Left renal cortex interstitium (tissue), 4 donors: ENCODE data around the gene ALPK3. TPM values are rescaled to one million over a fixed set of nuclear protein-coding genes. Genes with fewer than 3 reads are reported as not detected.

Experiments
- DNase-seq, 4 donors: peaks; one replicate each; pipeline ENCODE4 v3.0.0-alpha.2; 2013; ENCODE audit warnings: low read depth in 4 of 4, low spot score in 2 of 4, missing footprints in 1 of 4
- polyA plus RNA-seq, 4 donors: library from polyadenylated mRNA; unstranded; fragments of 120-200 nt; gene quantifications; one replicate each; pipeline ENCODE4 v1.2.1, GENCODE V29; 2013; ENCODE audit not compliant: insufficient read length in 4 of 4

ALPK3 gene, protein sequence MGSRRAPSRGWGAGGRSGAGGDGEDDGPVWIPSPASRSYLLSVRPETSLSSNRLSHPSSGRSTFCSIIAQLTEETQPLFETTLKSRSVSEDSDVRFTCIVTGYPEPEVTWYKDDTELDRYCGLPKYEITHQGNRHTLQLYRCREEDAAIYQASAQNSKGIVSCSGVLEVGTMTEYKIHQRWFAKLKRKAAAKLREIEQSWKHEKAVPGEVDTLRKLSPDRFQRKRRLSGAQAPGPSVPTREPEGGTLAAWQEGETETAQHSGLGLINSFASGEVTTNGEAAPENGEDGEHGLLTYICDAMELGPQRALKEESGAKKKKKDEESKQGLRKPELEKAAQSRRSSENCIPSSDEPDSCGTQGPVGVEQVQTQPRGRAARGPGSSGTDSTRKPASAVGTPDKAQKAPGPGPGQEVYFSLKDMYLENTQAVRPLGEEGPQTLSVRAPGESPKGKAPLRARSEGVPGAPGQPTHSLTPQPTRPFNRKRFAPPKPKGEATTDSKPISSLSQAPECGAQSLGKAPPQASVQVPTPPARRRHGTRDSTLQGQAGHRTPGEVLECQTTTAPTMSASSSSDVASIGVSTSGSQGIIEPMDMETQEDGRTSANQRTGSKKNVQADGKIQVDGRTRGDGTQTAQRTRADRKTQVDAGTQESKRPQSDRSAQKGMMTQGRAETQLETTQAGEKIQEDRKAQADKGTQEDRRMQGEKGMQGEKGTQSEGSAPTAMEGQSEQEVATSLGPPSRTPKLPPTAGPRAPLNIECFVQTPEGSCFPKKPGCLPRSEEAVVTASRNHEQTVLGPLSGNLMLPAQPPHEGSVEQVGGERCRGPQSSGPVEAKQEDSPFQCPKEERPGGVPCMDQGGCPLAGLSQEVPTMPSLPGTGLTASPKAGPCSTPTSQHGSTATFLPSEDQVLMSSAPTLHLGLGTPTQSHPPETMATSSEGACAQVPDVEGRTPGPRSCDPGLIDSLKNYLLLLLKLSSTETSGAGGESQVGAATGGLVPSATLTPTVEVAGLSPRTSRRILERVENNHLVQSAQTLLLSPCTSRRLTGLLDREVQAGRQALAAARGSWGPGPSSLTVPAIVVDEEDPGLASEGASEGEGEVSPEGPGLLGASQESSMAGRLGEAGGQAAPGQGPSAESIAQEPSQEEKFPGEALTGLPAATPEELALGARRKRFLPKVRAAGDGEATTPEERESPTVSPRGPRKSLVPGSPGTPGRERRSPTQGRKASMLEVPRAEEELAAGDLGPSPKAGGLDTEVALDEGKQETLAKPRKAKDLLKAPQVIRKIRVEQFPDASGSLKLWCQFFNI (N-terminal part only)
- 10 to 100 TPM; 13.3 to 21.0 (median 18.1) TPM for polyA plus RNA-seq

DNA sequence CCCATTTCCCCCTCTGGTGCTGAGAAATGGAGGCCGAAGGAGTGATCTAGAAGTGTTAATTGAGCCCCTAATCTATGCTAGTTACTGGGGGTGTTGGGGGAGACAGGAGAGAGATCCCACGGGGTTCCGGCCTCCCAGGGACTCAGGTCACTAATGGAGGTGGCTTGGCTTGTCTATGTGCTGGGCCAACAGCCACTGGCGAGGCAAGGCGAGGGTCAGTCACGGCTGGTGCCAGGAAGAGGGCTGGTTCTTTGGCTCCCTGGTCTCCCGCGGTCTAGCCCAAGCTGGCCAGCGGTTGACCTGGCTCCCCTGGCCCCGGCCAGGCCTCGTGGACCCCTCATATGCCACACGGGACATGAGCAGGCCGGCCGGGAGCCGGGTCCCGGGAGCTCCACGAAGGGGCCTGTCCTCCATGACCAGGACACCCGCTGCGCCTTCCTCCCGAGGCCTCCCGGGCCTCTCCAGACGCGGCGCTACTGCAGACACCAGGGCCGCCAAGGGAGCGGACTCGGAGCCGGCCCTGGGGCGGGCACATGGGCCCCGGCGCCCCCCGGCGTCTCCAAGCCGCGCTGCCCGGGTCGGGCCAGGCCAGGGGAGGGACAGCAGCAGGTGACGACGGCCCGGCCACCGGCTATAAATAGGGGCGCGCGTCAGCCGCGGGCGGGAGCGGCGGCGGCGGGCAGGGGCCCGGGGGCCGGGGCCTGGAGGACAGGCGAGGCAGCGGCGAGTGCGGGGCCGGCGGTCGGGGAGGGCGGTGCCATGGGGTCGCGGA is at the start of gene ALPK3:
Gene ALPK3 (plus strand): TSS at position 663 of the 772 bp plus-strand sequence. CDS start 97 bp downstream, at position 760.
- no peak for DNase-seq

DNA sequence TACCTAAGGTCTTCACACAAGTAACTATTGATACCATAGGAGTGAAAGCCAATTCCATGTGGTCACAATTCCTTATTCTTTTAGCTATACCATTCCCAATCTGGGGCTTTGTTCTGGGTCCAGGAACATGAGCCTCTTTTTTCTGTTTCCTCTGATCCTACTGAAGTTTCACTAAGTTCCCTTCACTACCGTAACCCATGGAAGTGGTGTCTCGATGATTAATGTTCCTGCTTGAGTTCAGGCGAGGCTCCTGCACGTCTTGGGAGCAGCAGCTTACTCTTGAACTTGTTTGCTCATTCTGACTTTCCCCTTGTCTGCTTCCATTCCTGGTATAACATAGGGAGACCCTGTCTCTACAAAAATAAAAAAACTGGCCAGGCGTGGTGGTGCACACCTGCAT is 45.1 kb upstream of the ALPK3 start:
- no peak for DNase-seq

DNA sequence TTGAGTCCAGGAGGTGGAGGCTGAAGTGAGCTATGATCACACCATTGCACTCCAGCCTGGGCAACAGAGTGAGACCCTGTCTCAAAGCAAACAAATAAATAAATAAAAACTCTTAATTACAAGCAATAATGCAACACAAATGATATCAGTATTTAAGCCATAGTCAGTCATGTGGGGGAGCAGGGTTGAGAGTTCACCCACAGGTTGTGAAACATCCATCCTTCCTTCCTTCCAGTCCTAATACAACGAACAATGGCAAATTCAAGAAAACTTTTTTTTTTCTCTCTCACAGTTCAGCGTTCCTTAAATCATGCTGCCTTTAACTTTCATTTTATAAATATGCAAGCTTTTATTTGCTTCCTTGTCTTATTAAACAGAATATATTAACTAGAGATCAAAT is 44.7 kb upstream of the ALPK3 start:
- DNase-seq, result no peak

DNA sequence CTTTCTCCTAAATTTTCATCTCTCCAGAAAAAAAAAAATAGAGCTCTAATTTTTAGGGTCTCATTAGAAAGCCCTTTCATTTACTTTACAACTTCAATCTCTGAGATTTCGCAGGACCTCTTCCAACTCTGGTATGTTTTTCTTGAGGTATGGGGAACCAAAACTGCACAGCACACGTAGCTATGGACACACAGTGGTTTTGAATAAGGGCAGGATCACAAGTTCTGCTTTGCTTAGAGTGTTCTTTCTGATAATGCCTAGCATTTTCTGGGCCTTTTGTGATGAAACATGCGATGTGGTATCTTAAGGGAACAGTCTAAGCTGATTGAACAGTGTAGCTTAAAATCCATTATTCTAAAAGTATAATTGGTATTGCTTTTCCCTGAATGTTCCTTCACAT is 43.4 kb upstream of the ALPK3 start:
- DNase-seq, result no peak

DNA sequence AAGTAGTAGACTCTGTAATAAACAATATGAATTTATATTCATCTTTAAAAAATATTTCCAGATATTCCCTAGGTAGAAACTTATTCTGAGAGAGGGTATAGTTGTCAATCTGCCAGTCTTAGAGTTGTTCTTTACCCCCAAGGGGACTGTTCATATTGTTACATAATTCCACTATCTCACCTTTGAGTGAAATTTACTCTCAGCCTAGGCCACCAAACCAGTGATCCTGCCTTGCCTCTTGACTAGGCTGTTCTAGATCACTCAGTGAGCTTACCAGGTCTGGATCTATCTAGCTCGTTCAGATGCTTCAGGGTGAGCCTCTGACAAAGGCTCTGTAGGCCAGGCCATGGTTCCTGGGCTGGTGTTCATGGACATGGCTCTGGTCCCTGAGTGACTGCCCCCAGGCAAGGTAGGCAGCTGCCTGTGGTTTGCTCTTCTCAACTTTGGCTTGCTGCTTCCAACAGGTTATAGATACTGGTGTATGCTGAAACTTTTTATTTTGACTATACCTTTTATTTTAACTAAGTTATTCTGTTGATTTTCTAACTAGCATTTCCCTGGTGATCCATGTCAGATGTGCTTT is 41.2 kb upstream of the ALPK3 start:
- no peak for DNase-seq

DNA sequence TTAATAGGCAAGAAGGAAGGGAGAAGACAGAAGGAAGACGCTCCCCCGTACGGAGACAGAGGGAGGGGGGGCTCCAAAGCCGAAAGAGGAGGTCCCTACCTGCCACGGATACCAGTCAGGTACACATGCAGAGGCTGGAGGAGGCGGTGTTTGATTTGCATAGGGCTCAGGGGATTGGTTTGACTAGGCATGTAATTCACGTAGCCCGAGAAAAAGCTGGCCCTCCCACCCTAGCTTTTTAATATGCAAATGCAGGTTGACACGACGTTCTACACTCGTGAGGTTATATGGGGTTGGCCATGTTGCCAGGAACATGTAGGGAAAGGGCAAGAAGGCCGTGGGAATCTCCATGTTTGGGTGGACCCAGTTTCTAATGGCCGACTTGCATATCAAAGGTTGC is 39.0 kb upstream of the ALPK3 start:
- no peak for DNase-seq

DNA sequence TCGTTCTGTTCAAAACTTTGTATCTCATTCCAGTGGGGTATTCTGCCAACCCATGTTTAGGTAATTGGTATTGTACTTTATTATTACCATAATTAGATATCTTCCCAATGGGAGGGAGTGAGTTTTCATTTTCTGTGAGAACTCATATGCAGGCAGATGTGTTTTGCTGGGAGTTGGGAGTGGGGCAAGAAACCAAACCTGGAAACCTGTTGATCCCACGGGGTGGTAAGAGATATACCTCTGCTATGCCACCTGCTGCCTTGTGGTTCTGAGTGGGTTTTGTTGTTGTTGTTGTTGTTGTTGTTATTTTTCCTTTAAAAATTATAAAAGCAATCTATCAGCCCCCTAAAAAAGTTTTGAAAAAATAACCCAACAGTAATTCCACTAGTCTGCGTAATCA is 36.7 kb upstream of the ALPK3 start:
- DNase-seq, result no peak

DNA sequence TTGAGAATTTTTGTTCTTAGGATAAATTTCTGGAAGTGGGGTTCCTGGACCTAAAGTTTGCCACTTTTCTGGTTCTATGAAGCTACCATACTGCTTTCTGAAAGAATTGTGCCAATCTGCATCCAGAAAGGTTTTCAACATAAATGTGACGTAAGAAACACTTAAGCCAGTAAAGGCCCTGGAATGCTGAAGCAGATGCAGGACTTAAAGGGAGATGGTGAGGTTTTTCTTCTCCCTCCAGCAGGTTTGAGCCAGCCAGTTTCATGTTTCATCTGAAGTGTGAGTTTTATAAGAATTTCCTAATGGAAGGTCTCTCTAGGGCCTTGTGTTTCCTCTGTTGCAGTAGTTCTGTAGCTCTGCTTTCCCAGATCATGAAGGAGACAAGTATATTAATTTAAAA is 35.7 kb upstream of the ALPK3 start:
- no peak for DNase-seq

DNA sequence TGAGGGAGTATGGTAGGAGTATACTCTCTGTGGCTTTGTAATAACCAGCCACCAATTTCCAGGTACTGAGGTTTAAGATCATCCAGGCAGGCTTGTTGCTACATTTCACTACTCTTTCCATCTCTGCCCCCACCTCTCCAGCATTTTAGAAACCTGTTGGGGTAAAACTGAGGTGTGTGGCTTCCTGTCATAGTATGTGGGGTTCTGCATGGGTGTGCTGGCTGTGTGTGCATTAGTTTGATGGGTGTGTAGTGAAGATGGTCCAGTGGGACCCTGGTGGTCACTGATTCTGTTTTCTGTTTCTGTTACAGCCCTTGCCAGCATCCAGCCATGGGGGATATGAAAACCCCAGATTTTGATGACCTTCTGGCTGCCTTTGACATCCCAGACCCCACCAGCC is 34.8 kb upstream of the ALPK3 start:
- DNase-seq, result no peak

DNA sequence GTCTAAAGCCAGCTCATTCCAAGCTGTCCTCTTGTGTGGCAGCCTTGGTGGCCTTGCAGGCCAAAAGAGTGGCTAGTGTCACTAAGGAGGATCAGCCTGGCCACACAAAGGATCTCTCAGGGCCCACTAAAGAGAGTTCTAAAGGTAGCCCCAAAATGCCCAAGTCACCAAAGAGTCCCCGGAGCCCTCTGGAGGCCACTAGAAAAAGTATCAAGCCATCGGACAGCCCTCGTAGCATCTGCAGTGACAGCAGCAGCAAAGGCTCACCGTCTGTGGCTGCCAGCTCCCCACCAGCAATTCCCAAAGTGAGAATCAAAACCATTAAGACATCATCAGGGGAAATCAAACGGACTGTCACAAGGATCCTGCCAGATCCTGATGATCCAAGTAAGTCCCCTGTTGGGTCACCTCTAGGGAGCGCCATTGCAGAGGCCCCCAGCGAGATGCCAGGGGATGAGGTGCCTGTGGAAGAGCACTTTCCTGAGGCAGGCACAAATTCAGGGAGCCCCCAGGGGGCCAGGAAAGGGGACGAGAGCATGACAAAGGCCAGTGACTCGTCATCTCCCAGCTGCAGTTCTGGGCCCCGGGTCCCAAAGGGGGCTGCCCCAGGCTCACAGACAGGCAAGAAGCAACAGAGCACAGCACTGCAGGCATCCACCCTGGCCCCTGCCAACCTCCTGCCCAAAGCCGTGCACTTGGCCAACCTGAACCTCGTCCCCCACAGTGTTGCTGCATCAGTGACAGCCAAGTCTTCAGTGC is 33.5 kb upstream of the ALPK3 start:
- DNase-seq, result no peak

DNA sequence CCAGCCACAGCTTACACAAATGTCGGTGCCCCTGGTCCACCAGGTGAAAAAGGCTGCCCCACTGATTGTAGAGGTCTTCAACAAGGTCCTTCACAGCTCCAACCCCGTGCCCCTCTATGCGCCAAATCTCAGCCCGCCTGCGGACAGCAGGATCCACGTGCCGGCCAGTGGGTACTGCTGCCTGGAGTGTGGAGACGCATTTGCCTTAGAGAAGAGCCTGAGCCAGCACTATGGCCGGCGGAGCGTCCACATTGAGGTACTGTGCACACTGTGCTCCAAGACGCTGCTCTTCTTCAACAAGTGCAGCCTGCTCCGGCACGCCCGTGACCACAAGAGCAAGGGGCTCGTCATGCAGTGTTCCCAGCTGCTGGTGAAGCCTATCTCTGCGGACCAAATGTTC is 32.9 kb upstream of the ALPK3 start:
- DNase-seq, result no peak

DNA sequence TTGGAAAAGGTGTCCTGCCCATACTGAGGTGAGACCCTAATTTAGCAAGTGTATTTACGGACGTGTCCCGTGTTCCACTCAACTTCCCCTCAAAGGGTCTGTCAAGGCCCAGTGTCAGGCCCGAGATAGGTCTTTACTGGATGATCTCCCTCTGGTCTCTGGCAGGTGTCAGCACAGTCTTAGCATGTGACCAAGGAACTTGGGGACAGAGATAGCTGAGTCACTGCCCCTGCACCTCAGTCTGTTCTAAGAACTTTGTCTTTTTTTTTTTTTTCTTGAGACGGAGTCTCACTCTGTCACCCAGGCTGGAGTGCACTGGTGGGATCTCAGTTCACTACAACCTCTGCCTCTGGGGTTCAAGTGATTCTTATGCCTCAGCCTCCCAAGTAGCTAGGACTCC is 32.1 kb upstream of the ALPK3 start:
- no peak for DNase-seq

DNA sequence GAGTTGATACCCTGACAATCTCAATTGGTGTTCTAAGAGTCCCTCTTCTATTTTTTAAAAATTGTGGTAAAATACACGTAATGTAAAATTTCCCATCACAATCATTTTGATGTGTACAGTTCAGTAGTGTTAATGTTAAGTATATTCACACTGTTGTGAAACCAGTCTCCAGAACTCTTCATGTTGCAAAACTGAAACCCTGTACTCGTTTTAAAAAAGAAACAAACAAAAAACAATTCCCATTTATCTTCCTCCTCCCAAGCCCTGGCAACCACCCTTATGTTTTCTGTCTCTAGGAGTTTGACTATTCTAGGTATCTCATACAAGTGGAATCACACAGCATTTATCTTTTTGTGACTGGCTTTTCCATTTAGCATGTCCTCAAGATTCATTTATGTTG is 28.7 kb upstream of the ALPK3 start:
- DNase-seq, result no peak

DNA sequence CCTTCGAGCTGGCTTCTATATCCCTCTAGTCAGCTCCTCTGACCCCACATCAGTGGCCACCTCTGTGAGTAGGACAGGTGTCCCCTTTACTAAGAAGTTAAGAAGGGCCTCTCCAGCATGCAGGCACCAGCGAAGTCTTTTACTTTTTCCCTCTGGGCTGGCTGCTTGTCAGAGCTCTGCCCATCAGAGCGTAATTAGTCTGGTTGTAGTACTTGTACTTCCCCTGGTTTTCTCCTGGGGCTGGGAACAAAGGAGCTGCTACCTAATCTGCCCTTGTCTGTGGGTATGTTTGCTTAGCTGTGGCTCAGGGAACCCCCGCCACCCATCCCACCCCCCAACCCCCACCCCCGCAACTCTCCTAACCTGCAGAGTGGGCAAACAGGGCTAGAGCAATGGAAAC is 27.4 kb upstream of the ALPK3 start:
- no peak for DNase-seq

DNA sequence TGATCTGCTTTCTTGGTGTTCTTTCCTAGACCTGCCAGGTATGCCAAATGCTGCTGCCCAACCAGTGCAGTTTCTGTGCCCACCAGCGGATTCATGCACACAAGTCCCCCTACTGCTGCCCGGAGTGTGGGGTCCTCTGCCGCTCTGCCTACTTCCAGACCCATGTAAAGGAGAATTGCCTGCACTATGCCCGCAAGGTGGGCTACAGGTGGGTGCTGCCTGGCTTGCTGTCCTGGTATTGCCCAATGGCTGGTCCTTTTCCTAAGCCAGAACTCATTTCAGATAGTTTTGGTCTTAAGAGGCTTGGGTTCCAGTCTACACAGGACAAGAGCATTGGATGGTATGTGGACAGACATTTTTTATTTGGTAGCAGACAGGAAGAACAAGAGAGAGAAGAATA is 26.5 kb upstream of the ALPK3 start:
- no peak for DNase-seq

DNA sequence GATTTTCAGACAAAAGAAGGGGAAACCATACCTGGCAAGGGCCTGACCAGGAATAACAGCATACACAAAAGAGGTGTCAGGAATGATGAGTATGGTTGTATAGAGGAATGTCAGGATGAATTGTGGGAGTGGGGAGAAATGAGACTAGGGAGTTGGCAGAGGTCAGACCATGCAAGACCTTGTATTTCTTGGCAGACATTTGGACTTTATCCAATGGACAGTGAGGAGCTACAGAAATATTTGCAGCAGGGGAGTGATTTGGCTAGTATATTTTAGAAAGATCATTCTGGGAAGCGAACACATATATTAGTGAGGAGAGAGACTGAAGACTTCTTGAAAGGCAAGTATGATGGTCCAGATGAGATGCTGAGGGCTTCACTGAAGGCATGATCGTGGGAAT is 25.4 kb upstream of the ALPK3 start:
- DNase-seq, result no peak

DNA sequence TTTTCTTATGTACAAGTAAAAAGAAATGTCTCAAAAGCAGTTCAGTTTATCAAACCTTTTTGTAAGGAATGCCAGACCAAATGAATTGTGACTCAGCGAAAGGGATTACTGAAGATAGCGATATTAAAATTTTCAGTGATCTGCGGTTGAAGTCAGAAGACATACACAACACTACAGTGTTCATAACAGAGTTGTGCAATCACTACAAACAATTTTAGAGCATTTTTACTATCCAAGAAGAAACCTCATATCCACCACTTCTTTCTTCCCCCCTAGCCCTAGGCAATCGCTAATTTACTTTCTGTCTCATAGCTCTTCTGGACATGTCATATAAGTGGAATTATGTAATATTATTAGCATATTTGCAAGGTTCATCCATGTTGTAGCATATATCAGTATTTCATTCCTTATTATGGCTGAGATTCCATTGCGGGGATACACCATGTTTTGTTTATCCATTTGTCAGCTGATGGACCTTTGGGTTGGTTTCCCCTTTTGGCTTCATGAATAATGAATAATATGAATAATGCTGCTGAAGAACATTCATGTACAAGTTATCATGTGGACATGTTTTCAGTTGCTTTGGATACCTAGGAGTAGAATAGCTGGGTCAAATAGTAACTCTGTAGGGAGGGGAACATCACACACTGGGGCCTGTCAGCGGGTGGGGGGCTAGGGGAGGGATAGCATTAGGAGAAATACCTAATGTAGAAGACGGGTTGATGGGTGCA is 23.6 kb upstream of the ALPK3 start:
- DNase-seq, result no peak

DNA sequence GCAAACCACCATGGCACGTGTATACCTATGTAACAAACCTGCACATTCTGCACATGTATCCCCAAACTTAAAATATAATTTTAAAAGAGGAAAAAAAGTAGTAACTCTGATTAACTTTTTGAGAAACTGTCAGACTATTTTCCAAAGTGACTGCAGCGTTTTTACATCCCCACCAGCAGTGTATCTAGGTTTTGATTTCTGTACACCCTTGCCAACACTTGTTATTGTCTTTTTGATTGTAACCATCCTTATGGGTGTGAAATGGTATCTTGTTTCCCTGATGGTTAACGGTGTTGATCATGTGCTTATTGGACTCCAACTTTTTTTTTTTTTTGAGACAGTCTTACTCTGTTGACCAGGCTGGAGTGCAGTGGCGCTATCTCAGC is 23.0 kb upstream of the ALPK3 start:
- DNase-seq, result no peak
